Immature natural killer cell (primary cell): ENCODE measurements around the gene MACROD2. TPM values are rescaled to one million over a fixed set of nuclear protein-coding genes. Genes with fewer than 3 reads are reported as not detected.
"Not testable (repeated sequence)": the region's sequence is repeated elsewhere in the genome, so short reads cannot be mapped to it uniquely, and the experiment has no call there.

Experiments used
- DNase-seq, 3 donors: peaks; one replicate each; pipeline ENCODE4 v3.0.0; 2022; ENCODE audit warnings: mixed read lengths in 1 of 3
- H3K27ac Mint-ChIP-seq, 6 donors: one replicate each; pipeline ENCODE4 v1.8.0; 2020; ENCODE audit warnings: mixed read lengths in 6 of 6, mild to moderate bottlenecking in 5 of 6, inconsistent platforms in 4 of 6, moderate library complexity in 3 of 6
- H3K27me3 Mint-ChIP-seq, 3 donors: one replicate each; pipeline ENCODE4 v1.8.0; 2020 to 2021; ENCODE audit warnings: low read depth in 3 of 3, mild to moderate bottlenecking in 3 of 3, mixed read lengths in 3 of 3, moderate library complexity in 3 of 3, inconsistent platforms in 1 of 3
- H3K36me3 Mint-ChIP-seq, 3 donors: one replicate each; pipeline ENCODE4 v1.8.0; 2020; ENCODE audit warnings: mixed read lengths in 3 of 3, inconsistent platforms in 2 of 3, mild to moderate bottlenecking in 2 of 3
- H3K4me1 Mint-ChIP-seq, 2 donors: one replicate each; pipeline ENCODE4 v1.8.0; 2020; ENCODE audit warnings: inconsistent platforms in 2 of 2, mild to moderate bottlenecking in 2 of 2, mixed read lengths in 2 of 2, moderate library complexity in 1 of 2
- H3K4me3 Mint-ChIP-seq, 5 donors: one replicate each; pipeline ENCODE4 v1.8.0; 2020; ENCODE audit warnings: mild to moderate bottlenecking in 5 of 5, mixed read lengths in 5 of 5, inconsistent platforms in 3 of 5, moderate library complexity in 3 of 5
- H3K9me3 Mint-ChIP-seq, 6 donors: one replicate each; pipeline ENCODE4 v1.8.0; 2020; ENCODE audit warnings: mild to moderate bottlenecking in 6 of 6, mixed read lengths in 6 of 6, inconsistent platforms in 4 of 6, moderate library complexity in 3 of 6
- polyA plus RNA-seq, 3 donors: library from polyadenylated mRNA; unstranded; fragments of 300-500 nt; fragmentation: Illumina TruSeq; gene quantifications; one replicate each; pipeline ENCODE4 v1.2.3, GENCODE V29; 2021

The MACROD2 gene
- polyA plus RNA-seq, 3 donors from 2014 or later, result not detected

DNA sequence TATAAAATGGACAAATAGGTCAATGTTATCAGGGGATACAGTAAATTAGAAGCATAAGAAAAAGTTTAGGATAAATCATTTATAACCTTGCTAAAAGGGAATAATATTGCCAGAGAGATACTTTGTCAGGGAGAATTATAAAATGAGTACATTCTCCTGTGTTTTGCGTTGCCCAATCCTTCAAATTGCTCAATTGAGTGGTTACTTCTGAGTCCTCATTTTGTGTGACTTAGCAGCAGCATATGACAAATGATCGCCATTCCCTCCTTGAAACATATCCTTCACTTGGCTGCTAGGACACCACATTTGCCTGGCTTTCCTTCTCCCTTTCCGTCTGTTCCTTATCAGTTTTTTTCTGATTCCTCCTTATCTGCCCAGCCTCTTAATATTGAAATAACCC is 448.8 kb downstream of the MACROD2 start:
- Mint-ChIP-seq H3K27me3 (peaks cover 0 to under 1% (median 0%) of the 10 kb centered on the region in 3 donors), H3K27ac (no peak overlapping the region), H3K4me1 (no peaks in the 10 kb centered on the region), H3K36me3 (no peaks in the 10 kb centered on the region), H3K9me3 (peaks cover 14 to 52% (median 24%) of the 10 kb centered on the region in 6 donors), H3K4me3 (no peak overlapping the region)
- DNase-seq, result no peak

DNA sequence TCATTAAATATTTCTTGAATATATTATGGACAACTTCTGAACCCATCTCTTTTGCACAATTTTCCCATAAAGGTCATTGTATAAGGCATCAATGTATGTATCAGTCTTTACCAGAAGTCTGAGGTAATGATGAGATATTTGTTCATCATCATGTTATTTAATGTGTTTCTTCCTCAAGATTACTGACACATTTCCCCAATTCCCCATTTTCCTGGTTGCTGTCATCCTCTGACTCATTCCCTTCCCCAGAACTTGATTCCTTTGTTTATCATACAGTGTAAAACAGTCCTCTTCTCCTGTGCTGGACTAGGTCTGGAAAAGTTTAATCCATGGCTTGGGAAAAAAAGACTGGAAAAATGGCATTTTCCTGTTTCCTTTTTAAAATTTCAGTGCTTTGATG is 450.0 kb downstream of the MACROD2 start:
- H3K4me3 Mint-ChIP-seq, result no peak overlapping the region

DNA sequence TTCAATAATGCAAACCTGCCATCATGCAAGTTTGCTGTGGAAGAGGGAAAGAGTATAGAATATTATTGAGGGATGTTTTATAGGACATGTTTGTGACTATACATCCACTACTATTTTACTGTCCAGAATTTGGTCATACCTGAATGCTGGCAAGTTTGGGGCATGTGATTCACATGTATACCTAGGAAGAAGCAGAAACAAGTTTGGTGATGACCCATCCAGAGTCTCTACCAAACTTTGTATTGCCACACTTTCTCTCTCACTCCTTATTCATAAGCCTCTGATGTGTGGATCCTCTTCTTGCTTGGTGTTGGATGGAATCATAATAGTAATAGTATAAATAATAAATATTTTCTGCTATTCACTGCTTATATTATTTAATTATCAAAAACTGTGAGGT is 450.6 kb downstream of the MACROD2 start:
- Mint-ChIP-seq H3K27me3 (no peaks in the 10 kb centered on the region), H3K36me3 (no peaks in the 10 kb centered on the region), H3K27ac (no peak overlapping the region), H3K4me3 (no peak overlapping the region), H3K9me3 (peaks cover 20 to 49% (median 27%) of the 10 kb centered on the region in 6 donors), H3K4me1 (no peaks in the 10 kb centered on the region)
- no peak for DNase-seq

More for the DNA sequence above, 450.0 kb downstream of the MACROD2 start:
- H3K4me1 Mint-ChIP-seq, result no peaks in the 10 kb centered on the region
- no peaks in the 10 kb centered on the region for H3K27me3 Mint-ChIP-seq
- H3K9me3 Mint-ChIP-seq, result peaks cover 20 to 49% (median 27%) of the 10 kb centered on the region in 6 donors
- H3K27ac Mint-ChIP-seq, result no peak overlapping the region
- DNase-seq, result no peak
- H3K36me3 Mint-ChIP-seq, result no peaks in the 10 kb centered on the region

DNA sequence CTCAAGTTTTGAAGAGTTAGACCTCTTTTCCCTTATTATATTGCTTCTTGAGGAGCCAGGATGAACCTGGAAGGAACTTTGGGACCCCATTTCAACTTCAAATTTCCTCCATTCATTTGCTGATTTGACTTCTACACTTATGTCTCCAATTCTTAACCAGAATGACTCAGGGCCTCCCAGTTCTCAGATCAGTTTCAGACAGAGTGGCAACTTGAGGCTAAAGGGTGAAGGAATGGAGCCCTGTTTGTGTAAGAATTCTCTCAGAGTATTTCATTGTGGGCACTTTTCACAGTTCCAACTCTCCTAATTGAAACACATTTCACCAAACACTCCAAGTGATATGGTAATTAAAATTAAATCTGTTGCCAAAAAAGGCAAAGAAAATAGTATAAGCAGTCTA is 451.1 kb downstream of the MACROD2 start:
- no peak overlapping the region for H3K27ac Mint-ChIP-seq
- no peaks in the 10 kb centered on the region for H3K27me3 Mint-ChIP-seq
- peaks cover 16 to 45% (median 25%) of the 10 kb centered on the region in 6 donors for H3K9me3 Mint-ChIP-seq
- peaks cover 0 to 1% (median 0%) of the 10 kb centered on the region in 3 donors for H3K36me3 Mint-ChIP-seq
- H3K4me1 Mint-ChIP-seq, result no peaks in the 10 kb centered on the region
- H3K4me3 Mint-ChIP-seq, result no peak overlapping the region
- DNase-seq, result no peak

DNA sequence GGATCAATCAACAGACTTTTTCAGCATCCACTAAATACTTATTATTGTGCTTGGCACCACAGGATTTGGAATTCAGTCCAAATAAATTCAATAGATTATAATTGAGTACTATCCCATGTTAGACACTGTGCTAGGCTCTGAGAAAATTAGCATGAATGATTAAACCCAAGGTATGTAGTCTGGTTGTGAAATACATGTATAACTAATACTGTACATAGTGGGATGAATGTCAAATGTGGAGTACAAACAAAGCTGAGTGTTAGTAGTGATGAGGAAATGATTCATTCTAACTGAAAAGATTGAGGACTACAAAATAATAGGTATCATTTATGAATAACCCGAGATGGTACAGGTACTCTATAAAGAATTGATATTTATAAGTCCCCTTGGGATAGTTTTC is 454.0 kb downstream of the MACROD2 start:
- peaks cover 18 to 36% (median 25%) of the 10 kb centered on the region in 6 donors for H3K9me3 Mint-ChIP-seq
- no peak overlapping the region for H3K4me3 Mint-ChIP-seq
- peaks cover 0 to 3% (median 0%) of the 10 kb centered on the region in 3 donors for H3K36me3 Mint-ChIP-seq
- H3K27ac Mint-ChIP-seq, result no peak overlapping the region
- H3K27me3 Mint-ChIP-seq, result no peaks in the 10 kb centered on the region
- H3K4me1 Mint-ChIP-seq, result no peaks in the 10 kb centered on the region
- DNase-seq, result no peak

DNA sequence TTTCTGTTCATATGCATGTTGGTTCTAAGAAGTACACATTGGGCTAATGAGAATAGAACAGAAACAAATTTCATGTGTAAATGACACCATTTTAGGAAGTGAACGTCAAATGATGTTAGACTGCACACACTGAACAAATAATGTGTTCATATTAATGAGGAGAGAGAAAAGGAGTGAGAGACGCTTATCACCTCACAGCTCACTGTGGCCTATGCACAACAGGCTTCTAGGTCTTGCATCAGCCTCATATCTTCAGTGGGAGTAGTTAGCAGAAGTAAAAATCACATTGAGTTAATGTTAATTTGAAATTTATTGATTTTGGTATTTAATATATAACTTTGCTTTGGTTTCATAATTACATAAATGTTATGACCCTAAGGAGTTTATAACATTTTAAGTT is 454.9 kb downstream of the MACROD2 start:
- Mint-ChIP-seq H3K4me3 (no peak overlapping the region), H3K36me3 (peaks cover 0 to 3% (median 0%) of the 10 kb centered on the region in 3 donors), H3K27ac (no peak overlapping the region), H3K4me1 (no peaks in the 10 kb centered on the region), H3K27me3 (no peaks in the 10 kb centered on the region), H3K9me3 (peaks cover 12 to 36% (median 20%) of the 10 kb centered on the region in 6 donors)
- no peak for DNase-seq

DNA sequence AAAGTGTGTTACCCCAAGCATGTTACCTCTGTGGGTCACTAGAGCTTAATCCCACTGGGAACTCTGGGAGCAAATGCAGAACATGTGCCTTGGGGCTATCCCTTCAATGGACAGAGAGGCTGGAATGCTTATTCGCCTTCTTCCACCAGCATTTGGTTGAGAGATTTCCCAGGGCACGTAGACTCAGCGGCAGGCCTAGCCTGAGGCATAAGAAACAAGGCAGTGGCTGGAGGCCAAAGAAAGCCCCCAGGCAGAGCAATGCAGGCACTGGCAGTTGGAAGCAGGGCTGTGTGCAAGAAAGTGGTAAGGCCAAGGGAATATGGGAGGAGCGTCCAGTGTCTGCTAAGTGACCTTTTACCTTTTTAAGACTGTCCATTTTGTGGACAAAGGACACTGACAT is 456.1 kb downstream of the MACROD2 start:
- no peak overlapping the region for H3K27ac Mint-ChIP-seq

DNA sequence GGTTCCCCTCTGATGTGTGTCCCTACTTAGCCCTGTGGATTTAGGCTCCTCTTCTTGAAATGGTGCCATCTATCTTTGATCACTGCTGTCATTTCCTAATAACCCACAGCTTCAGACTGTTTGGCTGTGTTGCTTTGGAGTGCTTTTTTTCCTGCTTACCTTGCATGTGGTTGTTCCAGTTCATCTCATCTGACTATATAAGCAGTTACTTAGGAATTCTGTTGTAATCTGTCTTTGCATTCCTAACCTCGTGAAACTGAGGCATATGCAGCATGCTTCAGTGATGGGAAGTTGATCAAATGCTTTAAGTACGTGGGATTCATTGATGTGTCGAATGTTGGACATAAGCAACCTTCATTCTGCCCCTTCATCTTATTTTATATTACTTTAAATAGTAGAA is 457.9 kb downstream of the MACROD2 start:
- H3K27me3 Mint-ChIP-seq, result no peaks in the 10 kb centered on the region
- no peak overlapping the region for H3K27ac Mint-ChIP-seq
- peaks cover 0 to 3% (median 0%) of the 10 kb centered on the region in 3 donors for H3K36me3 Mint-ChIP-seq
- peaks cover 14 to 42% (median 19%) of the 10 kb centered on the region in 6 donors for H3K9me3 Mint-ChIP-seq
- no peak for DNase-seq
- H3K4me1 Mint-ChIP-seq, result no peaks in the 10 kb centered on the region
- H3K4me3 Mint-ChIP-seq, result no peak overlapping the region

More for the DNA sequence above, 456.1 kb downstream of the MACROD2 start:
- H3K27me3 Mint-ChIP-seq, result no peaks in the 10 kb centered on the region
- no peak overlapping the region for H3K4me3 Mint-ChIP-seq
- H3K4me1 Mint-ChIP-seq, result no peaks in the 10 kb centered on the region
- peaks cover 10 to 36% (median 18%) of the 10 kb centered on the region in 6 donors for H3K9me3 Mint-ChIP-seq
- H3K36me3 Mint-ChIP-seq, result peaks cover 0 to 3% (median 0%) of the 10 kb centered on the region in 3 donors
- DNase-seq, result no peak

DNA sequence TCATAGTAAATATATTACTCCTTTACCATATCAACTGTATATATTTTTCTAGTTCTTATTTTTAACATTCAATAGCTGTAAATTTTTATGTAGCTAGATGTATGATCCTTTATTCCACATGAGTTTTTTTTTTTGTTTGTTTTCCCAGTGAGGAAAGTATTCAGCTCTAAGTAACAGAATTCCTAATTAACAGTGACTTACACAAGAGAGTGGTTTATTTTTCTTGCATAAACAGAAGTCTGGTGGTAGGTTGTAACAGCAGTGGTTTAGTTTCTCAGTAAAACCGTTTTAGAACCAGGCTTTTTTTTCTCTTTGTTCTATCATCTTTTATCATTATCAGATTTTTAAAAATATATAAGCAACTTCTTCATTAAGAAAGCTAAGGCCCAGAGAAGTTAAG is 459.0 kb downstream of the MACROD2 start:
- H3K27me3 Mint-ChIP-seq, result no peaks in the 10 kb centered on the region
- peaks cover 11 to 39% (median 21%) of the 10 kb centered on the region in 6 donors for H3K9me3 Mint-ChIP-seq
- no peak overlapping the region for H3K4me3 Mint-ChIP-seq
- H3K36me3 Mint-ChIP-seq, result peaks cover 0 to 3% (median 0%) of the 10 kb centered on the region in 3 donors
- DNase-seq, result no peak
- H3K4me1 Mint-ChIP-seq, result no peaks in the 10 kb centered on the region
- no peak overlapping the region for H3K27ac Mint-ChIP-seq

DNA sequence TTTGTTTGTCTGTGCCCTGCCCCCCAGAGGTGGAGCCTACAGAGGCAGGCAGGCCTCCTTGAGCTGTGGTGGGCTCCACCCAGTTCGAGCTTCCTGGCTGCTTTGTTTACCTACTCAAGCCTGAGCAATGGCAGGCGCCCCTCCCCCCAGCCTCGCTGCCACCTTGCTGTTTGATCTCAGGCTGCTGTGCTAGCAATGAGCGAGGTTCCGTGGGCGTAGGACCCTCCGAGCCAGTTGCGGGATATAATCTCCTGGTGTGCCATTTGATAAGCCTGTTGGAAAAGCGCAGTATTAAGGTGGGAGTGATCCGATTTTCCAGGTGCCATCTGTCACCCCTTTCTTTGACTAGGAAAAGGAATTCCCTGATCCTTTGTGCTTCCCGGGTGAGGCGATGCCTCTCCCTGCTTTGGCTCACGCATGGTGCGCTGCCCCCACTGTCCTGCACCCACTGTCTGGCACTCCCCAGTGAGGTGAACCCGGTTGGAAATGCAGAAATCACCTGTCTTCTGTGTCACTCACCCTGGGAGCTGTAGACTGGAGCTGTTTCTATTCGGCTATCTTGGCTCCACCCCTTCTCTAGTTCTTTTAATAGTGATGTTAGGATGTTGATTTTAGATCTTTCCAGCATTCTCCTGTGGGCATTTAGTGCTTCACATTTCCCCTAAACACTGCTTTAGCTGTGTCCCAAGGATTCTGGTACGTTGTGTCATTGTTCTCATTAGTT is 471.9 kb downstream of the MACROD2 start:
- H3K4me1 Mint-ChIP-seq, H3K27me3 Mint-ChIP-seq, H3K27ac Mint-ChIP-seq, H3K36me3 Mint-ChIP-seq, H3K4me3 Mint-ChIP-seq, DNase-seq: not testable (repeated sequence)
- peaks cover 9 to 47% (median 37%) of the 10 kb centered on the region in 6 donors for H3K9me3 Mint-ChIP-seq

DNA sequence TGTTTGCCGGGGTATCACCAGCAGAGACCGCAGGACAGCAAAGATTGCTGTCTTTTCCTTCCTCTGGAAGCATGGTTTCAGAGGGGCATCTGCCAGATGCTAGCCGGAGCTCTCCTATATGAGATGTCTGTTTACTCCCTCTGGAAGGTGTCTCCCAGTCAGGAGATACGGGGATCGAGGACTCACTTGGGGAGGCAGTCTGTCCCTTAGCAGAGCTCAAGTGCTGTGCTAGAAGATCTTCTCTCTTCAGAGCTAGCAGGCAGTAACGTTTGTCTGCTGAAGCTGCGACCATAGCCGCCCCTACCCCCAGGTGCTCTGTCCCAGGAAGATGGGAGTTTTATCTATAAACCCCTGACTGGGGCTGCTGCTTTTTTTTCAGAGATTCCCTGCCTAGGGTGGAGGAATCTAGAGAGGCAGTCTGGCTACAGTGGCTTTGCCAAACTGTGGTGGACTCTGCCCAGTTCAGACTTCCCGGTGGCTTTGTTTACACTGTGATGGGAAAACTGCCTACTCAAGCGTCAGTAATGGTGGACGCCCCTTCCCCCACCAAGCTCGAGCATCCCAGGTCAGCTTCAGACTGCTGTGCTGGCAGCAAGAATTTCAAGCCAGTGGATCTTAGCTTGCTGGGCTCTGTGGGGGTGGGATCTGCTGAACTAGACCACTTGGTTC is 475.0 kb downstream of the MACROD2 start:
- Mint-ChIP-seq H3K36me3 (no peaks in the 10 kb centered on the region), H3K27ac (no peak overlapping the region), H3K4me3 (no peak overlapping the region), H3K27me3 (peaks cover 0 to 3% (median 1%) of the 10 kb centered on the region in 3 donors), H3K9me3 (peaks cover 15 to 53% (median 39%) of the 10 kb centered on the region in 6 donors), H3K4me1 (no peaks in the 10 kb centered on the region)
- DNase-seq, result no peak

DNA sequence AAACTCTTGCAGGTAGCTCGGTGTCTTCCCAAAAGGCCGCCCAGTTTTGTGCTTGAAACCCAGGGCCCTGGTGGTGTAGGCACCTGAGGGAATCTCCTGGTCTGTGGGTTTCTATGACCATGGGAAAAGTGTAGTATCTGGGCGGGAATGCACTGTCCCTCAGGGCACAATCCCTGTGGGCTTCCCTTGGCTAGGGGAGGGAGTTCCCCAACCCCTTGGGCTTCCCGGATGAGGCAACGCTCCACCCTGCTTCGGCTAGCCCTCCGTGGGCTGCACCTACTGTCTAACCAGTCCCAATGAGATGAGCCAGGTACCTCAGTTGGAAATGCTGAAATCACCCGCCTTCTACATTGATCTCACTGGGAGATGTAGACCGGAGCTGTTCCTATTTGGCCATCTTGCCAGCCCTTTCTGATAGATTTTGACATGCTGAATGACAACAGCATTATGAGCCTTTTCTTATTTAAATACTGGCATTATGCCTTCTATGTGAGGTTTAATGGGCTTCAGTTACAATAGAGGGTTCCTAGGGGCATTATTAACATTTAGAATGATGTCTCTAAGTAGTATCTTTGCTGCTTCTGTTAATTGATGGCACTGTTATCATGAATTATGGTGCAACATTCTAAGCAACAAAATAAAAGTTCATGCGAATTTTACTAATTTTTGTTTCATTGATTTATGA is 475.8 kb downstream of the MACROD2 start:
- no peak overlapping the region for H3K4me3 Mint-ChIP-seq
- peaks cover 0 to 1% (median under 1%) of the 10 kb centered on the region in 3 donors for H3K27me3 Mint-ChIP-seq
- no peak overlapping the region for H3K27ac Mint-ChIP-seq
- no peaks in the 10 kb centered on the region for H3K4me1 Mint-ChIP-seq
- DNase-seq, result no peak
- no peaks in the 10 kb centered on the region for H3K36me3 Mint-ChIP-seq
- H3K9me3 Mint-ChIP-seq, result peaks cover 15 to 55% (median 35%) of the 10 kb centered on the region in 6 donors

DNA sequence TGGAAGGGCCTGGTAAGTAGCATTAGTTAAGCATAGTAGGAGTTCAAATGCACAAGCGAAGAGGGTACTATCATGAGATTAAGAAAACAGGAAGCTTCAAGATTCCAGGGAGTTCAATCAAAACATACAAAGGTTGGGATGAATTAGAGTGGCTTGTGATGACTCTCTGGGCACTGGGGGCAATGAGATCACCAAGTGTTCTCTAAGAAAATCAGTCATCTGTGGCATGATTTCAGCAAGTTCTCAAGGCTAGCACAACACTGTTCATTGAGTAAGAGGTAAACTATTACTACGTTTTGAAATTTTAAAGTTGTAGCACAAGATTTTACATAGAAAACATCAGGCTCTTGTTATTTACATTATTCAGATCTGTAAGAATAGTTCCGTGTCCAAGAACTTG is 481.8 kb downstream of the MACROD2 start:
- no peaks in the 10 kb centered on the region for H3K4me1 Mint-ChIP-seq
- DNase-seq, result no peak
- H3K4me3 Mint-ChIP-seq, result no peak overlapping the region
- no peaks in the 10 kb centered on the region for H3K36me3 Mint-ChIP-seq
- no peak overlapping the region for H3K27ac Mint-ChIP-seq
- H3K9me3 Mint-ChIP-seq, result peaks cover 10 to 30% (median 12%) of the 10 kb centered on the region in 6 donors
- peaks cover 0 to 1% (median 0%) of the 10 kb centered on the region in 3 donors for H3K27me3 Mint-ChIP-seq

DNA sequence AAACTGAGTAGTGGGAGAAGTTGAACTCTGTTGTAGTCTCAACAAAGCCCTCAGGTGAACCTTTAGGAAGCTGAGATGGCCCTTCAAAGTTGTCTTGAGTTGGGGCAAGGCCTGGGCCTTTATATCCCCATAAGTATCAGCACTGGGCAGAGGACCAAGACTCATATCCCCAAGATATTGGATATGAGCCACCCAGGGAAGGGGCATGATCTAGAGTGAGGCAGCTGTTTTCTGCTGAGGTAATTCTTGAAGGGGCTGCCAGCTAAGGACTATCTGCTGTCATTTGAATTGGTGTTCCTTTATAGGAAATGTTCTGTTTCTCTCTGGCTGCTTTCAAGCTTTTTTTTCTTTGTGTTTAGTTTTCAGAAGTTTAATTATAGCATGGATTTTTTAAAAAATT is 482.8 kb downstream of the MACROD2 start:
- Mint-ChIP-seq H3K36me3 (no peaks in the 10 kb centered on the region), H3K27ac (no peak overlapping the region), H3K4me1 (no peaks in the 10 kb centered on the region), H3K27me3 (peaks cover 0 to 1% (median 0%) of the 10 kb centered on the region in 3 donors), H3K4me3 (no peak overlapping the region), H3K9me3 (peaks cover 10 to 40% (median 15%) of the 10 kb centered on the region in 6 donors)
- DNase-seq, result no peak
